IMR-90 (cell line): ENCODE measurements around the gene HNRNPH3. TPM values are rescaled to one million over a fixed set of nuclear protein-coding genes. Genes with fewer than 3 reads are reported as not detected.

Source experiments
- ATAC-seq: fragments of 200-7000 bp; cut with Tn5 transposase; 2 replicates; pipeline ENCODE4 v1.9.1; 2020; ENCODE audit warnings: low read depth, mild to moderate bottlenecking, moderate library complexity
- BruUV-seq: library from RNA; stranded (reverse); fragments of 400-500 nt; replicated peaks from 2 replicates; lab custom pipeline; 2021; lab: Mats Ljungman, UMichigan
- CTCF ChIA-PET: fragments of 300-600 bp; formaldehyde crosslinking; extraction: SDS; loops from one replicate; lab custom pipeline; 2021; ENCODE audit warnings: antibody characterized with exemption; lab: Yijun Ruan, JAX
- POLR2A ChIA-PET: fragments of 300-600 bp; sonication (Branson Sonifier 250); formaldehyde crosslinking; loops from one replicate; lab custom pipeline; 2022; ENCODE audit warnings: antibody characterized with exemption; ENCODE audit not compliant: unreplicated experiment; lab: Charles Lee
- DNase-seq: peaks from one replicate; pipeline ENCODE4 v3.0.0; 2013
- H2AFZ ChIP-seq: replicated peaks from 2 replicates; pipeline ENCODE3; 2013; ENCODE audit warnings: low read length, mild to moderate bottlenecking; ENCODE audit not compliant: poor library complexity
- H2AK5ac ChIP-seq: 2 replicates; pipeline ENCODE4 v1.6.1; 2013; ENCODE audit warnings: low read depth, low read length, inconsistent platforms
- H2AK9ac ChIP-seq: replicated peaks from 2 replicates; pipeline ENCODE3; 2013; ENCODE audit warnings: mild to moderate bottlenecking, low read depth, low read length, moderate library complexity; ENCODE audit not compliant: poor library complexity
- H2BK120ac ChIP-seq: 2 replicates; pipeline ENCODE4 v1.6.1; 2013; ENCODE audit warnings: low read depth, low read length, inconsistent platforms
- H2BK15ac ChIP-seq: 3 replicates; pipeline ENCODE4 v1.6.1; 2013; ENCODE audit warnings: low read depth, low read length, inconsistent platforms
- H2BK20ac ChIP-seq: 2 replicates; pipeline ENCODE4 v1.6.1; 2013; ENCODE audit warnings: low read depth, mild to moderate bottlenecking, inconsistent platforms, low read length, moderate library complexity
- H2BK5ac ChIP-seq: 2 replicates; pipeline ENCODE4 v1.6.1; 2013; ENCODE audit warnings: mild to moderate bottlenecking, low read depth, low read length, inconsistent platforms; ENCODE audit not compliant: poor library complexity, severe bottlenecking
- H3K14ac ChIP-seq: replicated peaks from 2 replicates; pipeline ENCODE4 v1.6.1; 2013; ENCODE audit warnings: low read depth, low read length, inconsistent platforms
- H3K18ac ChIP-seq: 2 replicates; pipeline ENCODE4 v1.6.1; 2013; ENCODE audit warnings: low read depth, low read length, control low read depth
- H3K23ac ChIP-seq: 2 replicates; pipeline ENCODE4 v1.6.1; 2013; ENCODE audit warnings: low read depth, low read length, inconsistent platforms
- H3K27ac ChIP-seq: 2 replicates; pipeline ENCODE4 v1.5.1; 2013; ENCODE audit warnings: mild to moderate bottlenecking, control low read depth, low read length; ENCODE audit not compliant: insufficient read depth
- H3K27me3 ChIP-seq: 2 replicates; pipeline ENCODE4 v1.6.1; 2013; ENCODE audit warnings: low read length; ENCODE audit not compliant: control insufficient read depth, insufficient read depth
- H3K36me3 ChIP-seq: 2 replicates; pipeline ENCODE4 v1.6.1; 2013; ENCODE audit warnings: low read length, mixed read lengths; ENCODE audit not compliant: control insufficient read depth, insufficient read depth
- H3K4ac ChIP-seq: 2 replicates; pipeline ENCODE4 v1.6.1; 2013; ENCODE audit warnings: low read depth, low read length, inconsistent platforms
- H3K4me1 ChIP-seq: 2 replicates; pipeline ENCODE4 v1.6.1; 2013; ENCODE audit warnings: low read length, mixed read lengths; ENCODE audit not compliant: control insufficient read depth, insufficient read depth
- H3K4me2 ChIP-seq: 2 replicates; pipeline ENCODE4 v1.6.1; 2013; ENCODE audit warnings: low read depth, mild to moderate bottlenecking, control low read depth, low read length, moderate library complexity
- H3K4me3 ChIP-seq: 2 replicates; pipeline ENCODE4 v1.5.1; 2013; ENCODE audit warnings: low read depth, mild to moderate bottlenecking, control low read depth, low read length, moderate library complexity; ENCODE audit not compliant: insufficient read depth
- H3K56ac ChIP-seq: 2 replicates; pipeline ENCODE4 v1.6.1; 2013; ENCODE audit warnings: low read length, inconsistent platforms; ENCODE audit not compliant: insufficient read depth; ENCODE audit errors: extremely low read depth
- H3K79me1 ChIP-seq, 2 experiments: 2 replicates each; pipeline ENCODE4 v1.6.1; 2013; ENCODE audit warnings: low read length in 2 of 2, inconsistent platforms in 1 of 2, low read depth in 1 of 2
- H3K9ac ChIP-seq: 2 replicates; pipeline ENCODE4 v1.6.1; 2013; ENCODE audit warnings: low read depth, low read length, control low read depth
- H3K9me1 ChIP-seq: 2 replicates; pipeline ENCODE4 v1.6.1; 2013; ENCODE audit warnings: low read length, inconsistent platforms; ENCODE audit not compliant: insufficient read depth
- H3K9me3 ChIP-seq: 2 replicates; pipeline ENCODE4 v1.6.1; 2013; ENCODE audit warnings: low read length; ENCODE audit not compliant: control insufficient read depth, insufficient read depth
- H4K20me1 ChIP-seq: 2 replicates; pipeline ENCODE4 v1.6.1; 2013; ENCODE audit warnings: low read length, inconsistent platforms; ENCODE audit not compliant: insufficient read depth
- H4K5ac ChIP-seq: 2 replicates; pipeline ENCODE4 v1.6.1; 2013; ENCODE audit warnings: mild to moderate bottlenecking, low read depth, low read length, control low read depth
- H4K8ac ChIP-seq, 2 experiments: 2 replicates each; pipeline ENCODE4 v1.6.1; 2013; ENCODE audit warnings: low read depth in 2 of 2, low read length in 2 of 2, control low read depth in 1 of 2, inconsistent platforms in 1 of 2
- H4K91ac ChIP-seq: 2 replicates; pipeline ENCODE4 v1.6.1; 2013; ENCODE audit warnings: low read depth, low read length, inconsistent platforms; ENCODE audit not compliant: insufficient read depth
- BHLHE40 ChIP-seq: fragments of 150-350 bp; IDR thresholded peaks from 2 replicates; pipeline ENCODE4 v1.6.1; 2016; ENCODE audit warnings: mild to moderate bottlenecking, low read depth, low read length
- CHD1 ChIP-seq: IDR thresholded peaks from 2 replicates; pipeline ENCODE4 v1.6.1; 2012; ENCODE audit warnings: low read depth, low read length, improper control_type of control experiment
- ELK1 ChIP-seq: fragments of 150-350 bp; IDR thresholded peaks from 2 replicates; pipeline ENCODE4 v1.6.1; 2016; ENCODE audit warnings: low read depth, mild to moderate bottlenecking, low read length, moderate library complexity, borderline replicate concordance
- FOS ChIP-seq: fragments of 150-350 bp; IDR thresholded peaks from 2 replicates; pipeline ENCODE4 v1.6.1; 2016; ENCODE audit warnings: low read depth, low read length
- MAZ ChIP-seq: IDR thresholded peaks from 2 replicates; pipeline ENCODE4 v1.6.1; 2012; ENCODE audit warnings: low read depth, mild to moderate bottlenecking, low read length, improper control_type of control experiment, moderate library complexity, borderline replicate concordance
- MXI1 ChIP-seq: IDR thresholded peaks from 2 replicates; pipeline ENCODE4 v1.6.1; 2012; ENCODE audit warnings: low read depth, mild to moderate bottlenecking, low read length, moderate library complexity, borderline replicate concordance
- NFE2L2 ChIP-seq: fragments of 150-350 bp; IDR thresholded peaks from 2 replicates; pipeline ENCODE4 v1.6.1; 2016; ENCODE audit warnings: low read depth, mild to moderate bottlenecking, low read length
- POLR2A ChIP-seq: IDR thresholded peaks from 2 replicates; pipeline ENCODE4 v1.6.1; 2012; ENCODE audit warnings: mild to moderate bottlenecking, low read depth, low read length
- RAD21 ChIP-seq: IDR thresholded peaks from 2 replicates; pipeline ENCODE4 v1.6.1; 2012; ENCODE audit warnings: low read length, improper control_type of control experiment
- RCOR1 ChIP-seq: IDR thresholded peaks from 2 replicates; pipeline ENCODE4 v1.6.1; 2012; ENCODE audit warnings: mild to moderate bottlenecking, low read length, improper control_type of control experiment; ENCODE audit not compliant: insufficient replicate concordance
- RFX5 ChIP-seq: IDR thresholded peaks from 2 replicates; pipeline ENCODE4 v1.8.0; 2012; ENCODE audit warnings: low read depth, mild to moderate bottlenecking, low read length, moderate library complexity
- SMC3 ChIP-seq: fragments of 150-350 bp; IDR thresholded peaks from 2 replicates; pipeline ENCODE4 v1.6.1; 2016; ENCODE audit warnings: low read depth, mild to moderate bottlenecking, antibody characterized with exemption, low read length, moderate library complexity
- USF2 ChIP-seq: fragments of 150-350 bp; IDR thresholded peaks from 2 replicates; pipeline ENCODE4 v1.6.1; 2017; ENCODE audit warnings: mild to moderate bottlenecking, antibody characterized with exemption, low read length, low read depth
- WGBS, 2 experiments: methylation state at CpG; one replicate each; pipeline versions ENCODE4 v1.1.5 to v1.1.7; 2013; ENCODE audit warnings: missing lambda C conversion rate in 2 of 2; ENCODE audit not compliant: insufficient read length in 1 of 2; ENCODE audit errors: extremely low coverage in 2 of 2; 5-methylcytosine and 5-hydroxymethylcytosine counted together
- dilution Hi-C: fragments of 300-500 bp; cut with HindIII; formaldehyde crosslinking; loops from one replicate; pipeline ENCODE4 v1.14.3; 2018; ENCODE audit warnings: low sequenced_read_pairs; ENCODE audit not compliant: unreplicated experiment
- in situ Hi-C: fragments of 300-500 bp; cut with MboI; formaldehyde crosslinking; loops from 3 replicates; pipeline ENCODE4 v1.14.3; 2019; ENCODE audit warnings: low sequenced_read_pairs, inconsistent platforms, mixed read lengths
- intact Hi-C: fragments of 100-400 bp; cut with micrococcal nuclease; formaldehyde crosslinking; loops from 2 replicates; pipeline ENCODE4 v1.10.0; 2022
- polyA plus RNA-seq, 3 experiments: library from polyadenylated mRNA; depleted of rRNA; stranded (reverse); fragments of >200 nt; gene quantifications; 2 replicates each; pipeline ENCODE4 v1.2.3, GENCODE V29; 2012; ENCODE audit warnings: low replicate concordance in 1 of 3
- total RNA-seq: library from RNA; depleted of rRNA; stranded (reverse); fragments of >200 nt; gene quantifications from 2 replicates; pipeline ENCODE4 v1.2.3, GENCODE V29; 2012
- TF ChIP-seq, protein P1 (sequence below): conservative IDR thresholded peaks from 2 replicates; pipeline ENCODE4 v1.5.1; 2012; ENCODE audit warnings: mild to moderate bottlenecking, low read depth, low read length, improper control_type of control experiment

Gene HNRNPH3
- total and polyA plus RNA-seq, 2 of the 4 experiments (the other 2 are of a cell fraction), result 10.6 to 142 TPM

DNA sequence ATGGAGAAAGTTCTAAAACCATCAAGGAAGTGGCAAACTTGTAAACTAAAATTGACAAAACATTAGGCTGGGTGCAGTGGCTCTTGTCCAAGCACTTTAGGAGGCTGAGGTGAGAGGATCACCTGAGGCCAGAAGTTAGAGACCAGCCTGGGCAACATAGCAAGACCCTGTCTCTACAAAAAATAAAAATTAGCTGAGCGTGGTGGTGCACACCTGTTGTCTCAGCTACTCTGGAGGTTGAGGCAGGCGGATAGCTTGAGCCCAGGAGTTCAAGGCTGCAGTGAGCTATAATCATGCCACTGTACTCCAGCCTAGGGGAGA, 29.4 kb upstream of the HNRNPH3 start:
- Histone ChIP-seq H2BK120ac (no peak overlapping the region), H3K4ac (no peak overlapping the region), H4K5ac (no peak overlapping the region), H3K4me1 (peaks cover under 1% of the 10 kb centered on the region; the same call in 1 of the 2 replicates), H3K18ac (no peak overlapping the region), H3K27me3 (no peaks in the 10 kb centered on the region), H3K14ac (no peak overlapping the region), H3K9me1 (no peaks in the 10 kb centered on the region), H2BK15ac (no peak overlapping the region), H3K56ac (no peak overlapping the region), H2BK20ac (no peak overlapping the region), H3K9me3 (no peaks in the 10 kb centered on the region), H3K9ac (no peak overlapping the region), H3K4me2 (no peak overlapping the region), H2AFZ (no peak overlapping the region), H4K8ac (no peak overlapping the region), H2AK9ac (no peak overlapping the region), H4K20me1 (no peaks in the 10 kb centered on the region), H4K91ac (no peak overlapping the region), H3K36me3 (no peaks in the 10 kb centered on the region), H2AK5ac (no peak overlapping the region), H3K79me1 (no peaks in the 10 kb centered on the region), H3K4me3 (no peak overlapping the region), H3K23ac (no peak overlapping the region), H3K27ac (no peak overlapping the region), H2BK5ac (no peak overlapping the region)
- in situ Hi-C loops (loop anchor here (5.0 kb wide), 1 partner anchor 215 kb away; no protein-coding TSS in a partner anchor), intact Hi-C loops (loop anchor here (1.0 kb wide), 3 partner anchors 90 to 447 kb away; no protein-coding TSS in a partner anchor), dilution Hi-C loops (no loop called here)
- CTCF ChIA-PET, result interaction anchor here (0.6 to 3.4 kb wide), 7 partner anchors 24 to 500 kb away, joined by 3 to 28 read pairs (median 3); no protein-coding TSS in a partner anchor
- no CpG with 5 or more reads among the region's 2 CpGs for WGBS, 2 experiments
- BruUV-seq, result no TSS peak
- TF ChIP-seq MAZ (no peak), RCOR1 (no peak), MXI1 (no peak), CHD1 (no peak), RFX5 (no peak), FOS (no peak), USF2 (no peak), RAD21 (no peak), ELK1 (no peak), POLR2A (no peak), SMC3 (no peak), NFE2L2 (no peak), BHLHE40 (no peak)
- TF ChIP-seq, protein P1, sequence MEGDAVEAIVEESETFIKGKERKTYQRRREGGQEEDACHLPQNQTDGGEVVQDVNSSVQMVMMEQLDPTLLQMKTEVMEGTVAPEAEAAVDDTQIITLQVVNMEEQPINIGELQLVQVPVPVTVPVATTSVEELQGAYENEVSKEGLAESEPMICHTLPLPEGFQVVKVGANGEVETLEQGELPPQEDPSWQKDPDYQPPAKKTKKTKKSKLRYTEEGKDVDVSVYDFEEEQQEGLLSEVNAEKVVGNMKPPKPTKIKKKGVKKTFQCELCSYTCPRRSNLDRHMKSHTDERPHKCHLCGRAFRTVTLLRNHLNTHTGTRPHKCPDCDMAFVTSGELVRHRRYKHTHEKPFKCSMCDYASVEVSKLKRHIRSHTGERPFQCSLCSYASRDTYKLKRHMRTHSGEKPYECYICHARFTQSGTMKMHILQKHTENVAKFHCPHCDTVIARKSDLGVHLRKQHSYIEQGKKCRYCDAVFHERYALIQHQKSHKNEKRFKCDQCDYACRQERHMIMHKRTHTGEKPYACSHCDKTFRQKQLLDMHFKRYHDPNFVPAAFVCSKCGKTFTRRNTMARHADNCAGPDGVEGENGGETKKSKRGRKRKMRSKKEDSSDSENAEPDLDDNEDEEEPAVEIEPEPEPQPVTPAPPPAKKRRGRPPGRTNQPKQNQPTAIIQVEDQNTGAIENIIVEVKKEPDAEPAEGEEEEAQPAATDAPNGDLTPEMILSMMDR, result no peak
- ATAC-seq, result no peak
- no peak for DNase-seq
- POLR2A ChIA-PET, result no interaction called here
